HG03575 (cell line): ENCODE data around the gene SIGMAR1.
A peak's percentile ranks its signal among the peaks of the same experiment; 100 is the strongest.

ENCODE experiments used
- ATAC-seq: cut with Tn5 transposase; IDR thresholded peaks from one replicate; pipeline ENCODE4 v1.9.1; 2021; ENCODE audit not compliant: unreplicated experiment, insufficient number of reproducible peaks, low FRiP score; ENCODE audit errors: extremely low read depth

The SIGMAR1 gene

DNA sequence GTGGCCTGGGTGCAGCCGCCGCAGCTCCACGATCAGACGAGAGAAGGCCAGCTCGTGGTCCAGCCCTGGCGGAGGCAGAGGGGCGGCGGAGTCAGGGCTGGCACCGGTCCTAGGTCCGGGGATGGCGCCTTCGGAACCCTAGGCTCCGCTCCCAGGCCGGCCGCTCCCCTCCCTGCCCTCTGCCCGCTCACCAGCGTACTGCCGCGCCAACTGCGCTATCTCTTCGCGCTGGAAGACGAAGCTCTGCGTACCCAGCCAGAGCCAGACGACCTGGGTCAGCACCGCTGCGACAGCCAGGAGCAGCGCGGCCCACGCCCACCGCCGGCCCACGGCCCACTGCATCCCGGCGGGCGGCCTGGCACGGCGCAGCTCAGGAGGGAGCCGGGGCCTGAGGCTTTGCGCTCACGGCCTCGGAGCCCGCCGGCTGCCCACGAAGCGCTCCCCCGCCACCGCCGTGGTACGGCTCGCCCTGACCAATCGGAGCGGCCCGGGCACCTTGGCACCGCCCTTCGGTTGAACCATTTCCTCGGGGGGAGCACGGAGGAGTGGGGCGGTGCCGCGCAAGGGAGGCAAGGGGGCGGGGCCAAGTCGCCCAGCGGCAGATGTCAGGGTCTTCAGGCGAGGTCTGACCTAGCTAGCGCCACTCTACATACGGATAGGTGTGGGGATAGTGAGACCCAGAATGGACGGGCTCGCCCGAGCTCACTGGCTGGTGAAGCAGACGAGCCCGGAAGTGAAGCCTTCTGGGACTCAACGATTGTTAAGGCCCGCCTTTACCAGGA is at the start of gene SIGMAR1:
Gene SIGMAR1 (minus strand): TSS at position 432 of the 782 bp plus-strand sequence. CDS start 90 bp downstream, at position 342.
- ATAC-seq, result peak; percentile 56

DNA sequence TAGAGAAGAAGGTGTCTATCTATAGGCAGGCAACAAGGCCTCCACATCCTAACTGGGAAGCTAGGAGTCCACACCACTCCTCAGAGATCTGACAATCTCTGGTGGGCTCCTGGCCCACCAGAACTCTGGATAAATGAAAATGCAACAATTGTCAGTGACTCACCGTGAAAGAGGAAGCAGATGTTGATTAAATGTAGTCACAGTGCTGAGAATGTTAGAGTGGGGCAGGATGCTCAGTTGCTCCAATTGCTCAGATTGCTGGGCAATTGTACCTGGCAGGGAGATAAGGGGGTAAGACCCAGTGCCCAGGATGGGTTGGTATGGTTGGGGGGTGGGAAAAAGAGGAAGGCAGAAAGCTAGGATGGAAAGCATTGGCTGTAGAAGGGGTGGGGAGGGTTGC is 49.1 kb upstream of the SIGMAR1 start:
- ATAC-seq, result no peak

- no peak for ATAC-seq
Observed at GRCh38 chr9:34686231-34686630, 48.6 kb upstream of the SIGMAR1 start.

DNA sequence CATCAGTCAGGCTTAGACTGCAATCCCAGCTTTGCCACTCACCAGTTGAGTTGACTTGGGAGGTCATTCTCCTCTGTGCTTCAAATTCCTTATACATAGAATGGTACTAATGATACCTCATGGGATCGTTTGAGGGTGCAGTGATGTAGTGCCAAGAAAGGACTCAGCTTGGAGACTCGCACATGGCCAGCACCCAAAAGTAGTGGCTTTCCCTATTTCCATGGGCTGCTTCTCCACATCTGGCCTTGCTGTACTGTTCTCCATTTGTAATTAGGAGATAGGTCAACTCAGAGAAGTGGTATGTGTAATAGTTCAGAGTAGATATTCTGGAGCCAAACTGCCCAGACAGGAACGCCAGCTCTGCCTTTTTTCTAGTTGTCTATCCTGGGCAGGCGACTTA is 48.0 kb upstream of the SIGMAR1 start:
- no peak for ATAC-seq

- no peak for ATAC-seq
Observed at GRCh38 chr9:34684816-34685215, 47.2 kb upstream of the SIGMAR1 start.

- no peak for ATAC-seq
Observed at GRCh38 chr9:34684145-34684544, 46.6 kb upstream of the SIGMAR1 start.

DNA sequence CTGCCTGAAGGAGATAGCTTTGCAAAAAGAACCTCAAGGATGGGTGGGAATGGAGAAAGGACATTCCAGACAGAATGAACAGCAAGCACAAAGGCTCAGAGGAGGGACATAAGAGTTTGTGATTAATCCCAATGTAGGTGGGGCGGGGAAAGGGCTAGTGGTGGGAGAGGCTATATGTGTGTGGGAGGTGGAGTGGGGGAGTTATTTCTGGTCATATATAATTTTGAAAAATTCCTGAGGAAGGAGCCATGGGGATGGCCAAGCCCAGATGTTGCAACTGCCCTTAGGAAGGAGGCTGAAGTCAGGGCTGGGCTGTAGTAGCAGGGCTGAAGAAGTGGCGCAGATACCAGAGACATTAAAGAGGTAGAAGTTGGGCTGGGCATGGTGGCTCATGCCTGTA is 38.3 kb upstream of the SIGMAR1 start:
- ATAC-seq, result no peak

DNA sequence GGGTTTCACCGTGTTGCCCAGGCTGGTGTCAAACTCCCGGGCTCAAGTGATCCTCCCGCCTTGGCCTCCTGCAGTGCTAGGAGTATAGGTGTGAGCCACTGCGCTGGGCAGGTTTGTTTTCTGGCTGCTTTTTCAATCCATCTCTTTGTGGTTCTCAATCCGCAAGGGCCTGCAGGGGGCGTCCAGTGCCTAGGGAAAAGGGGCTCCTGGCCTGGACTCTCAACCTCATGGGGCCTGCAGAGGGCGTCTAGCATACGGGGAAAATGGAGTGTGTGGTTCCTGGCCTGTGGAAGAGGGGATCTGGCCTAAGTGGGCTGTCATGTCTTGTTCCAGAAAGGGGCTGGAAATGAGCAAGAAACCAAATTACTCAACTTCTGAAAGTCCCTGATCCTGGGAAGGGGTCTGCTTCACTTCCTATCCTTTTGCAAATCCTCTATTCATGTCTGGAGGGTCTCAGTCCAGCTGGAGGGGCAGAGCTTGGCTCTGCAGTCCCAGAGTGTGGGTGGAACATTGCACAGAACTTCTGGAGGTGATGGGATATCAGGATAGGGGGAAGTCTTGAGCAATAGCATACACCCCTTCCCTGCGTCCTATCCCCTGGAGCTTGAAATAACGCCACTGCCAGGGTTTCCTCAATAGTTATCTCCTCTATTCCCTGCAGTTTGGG is 37.6 kb upstream of the SIGMAR1 start:
- no peak for ATAC-seq

DNA sequence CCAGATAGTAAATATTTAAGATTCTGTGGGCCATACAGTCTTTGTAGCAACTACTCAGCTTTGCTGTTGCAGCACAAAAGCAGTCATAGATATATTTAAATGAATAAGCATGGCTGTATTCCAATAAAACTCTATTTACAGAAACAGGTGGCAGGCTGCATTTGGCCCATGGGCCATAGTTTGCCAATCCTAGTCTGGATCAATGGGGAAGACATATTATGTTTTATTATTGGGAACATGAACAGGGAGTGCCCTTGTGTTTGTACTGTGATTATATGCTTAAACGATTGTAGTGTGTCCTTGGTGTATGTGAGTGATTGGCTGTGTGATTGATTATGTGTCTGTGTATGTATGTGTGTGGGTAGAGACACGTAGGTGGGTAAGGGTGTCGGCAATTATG is 36.9 kb upstream of the SIGMAR1 start:
- no peak for ATAC-seq

DNA sequence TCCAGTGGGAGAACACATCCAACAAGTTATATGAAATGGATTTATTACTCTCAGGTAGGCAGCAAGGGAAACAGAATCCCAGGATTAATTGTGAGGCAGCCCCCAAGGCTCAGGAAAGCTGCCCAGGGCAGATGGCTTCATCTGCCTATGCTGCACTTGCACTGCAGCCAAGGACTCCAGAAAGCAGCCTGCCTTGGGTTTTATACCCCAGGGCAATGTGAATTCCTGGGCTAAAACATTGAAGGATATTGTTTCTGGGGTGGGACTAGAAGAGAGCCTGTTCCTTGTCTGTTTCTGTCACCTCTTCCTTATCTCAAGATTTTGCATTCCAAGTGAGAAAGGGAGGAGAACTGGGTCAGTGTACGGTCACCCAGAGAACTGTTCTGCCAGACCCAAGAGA is 33.7 kb upstream of the SIGMAR1 start:
- no peak for ATAC-seq

- ATAC-seq, result no peak
Observed at GRCh38 chr9:34669809-34670562, 32.4 kb upstream of the SIGMAR1 start.

GRCh38 chr9:34665381-34666250 is 28.0 kb upstream of the SIGMAR1 start:
- ATAC-seq, result no peak

- no peak for ATAC-seq
Observed at GRCh38 chr9:34665067-34665380, 27.4 kb upstream of the SIGMAR1 start.

DNA sequence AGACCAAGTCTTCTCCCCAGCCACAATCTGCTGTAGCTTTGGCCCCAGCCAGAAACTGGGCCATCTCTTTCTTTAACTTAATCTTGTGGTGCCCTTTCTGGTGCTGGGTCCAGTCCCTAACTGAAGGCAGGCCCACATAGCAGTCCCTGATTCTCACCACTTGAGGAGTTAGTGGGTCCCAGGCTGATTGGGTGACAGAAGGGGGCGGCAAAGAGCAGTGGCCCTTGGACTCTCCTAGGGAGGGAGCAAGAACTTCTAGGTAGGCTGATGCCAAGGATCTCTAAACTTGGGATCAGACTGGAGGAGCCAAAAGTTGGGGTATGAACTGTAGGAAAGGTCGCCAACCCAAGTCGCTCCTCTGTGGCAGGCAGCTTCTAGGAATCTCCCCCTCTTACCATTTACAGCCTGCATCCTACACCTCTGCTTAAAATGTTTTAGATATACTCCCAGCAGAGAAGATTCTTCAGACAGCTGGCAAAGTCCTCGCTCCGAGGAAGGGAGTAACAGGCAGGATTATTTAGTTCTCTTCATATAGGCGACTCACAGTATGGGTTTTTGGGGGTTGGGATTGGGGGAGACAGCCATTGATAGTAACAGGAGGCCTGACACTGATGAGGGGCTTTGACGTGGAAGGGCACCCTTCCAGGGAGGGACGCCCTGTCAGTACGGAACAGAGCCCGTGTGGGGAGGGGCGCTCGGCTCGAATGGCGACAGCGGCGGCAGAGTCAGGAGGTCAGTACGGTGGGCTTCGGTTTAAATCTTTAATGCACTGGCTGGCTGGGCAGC is 26.9 kb upstream of the SIGMAR1 start:
- ATAC-seq, result no peak

DNA sequence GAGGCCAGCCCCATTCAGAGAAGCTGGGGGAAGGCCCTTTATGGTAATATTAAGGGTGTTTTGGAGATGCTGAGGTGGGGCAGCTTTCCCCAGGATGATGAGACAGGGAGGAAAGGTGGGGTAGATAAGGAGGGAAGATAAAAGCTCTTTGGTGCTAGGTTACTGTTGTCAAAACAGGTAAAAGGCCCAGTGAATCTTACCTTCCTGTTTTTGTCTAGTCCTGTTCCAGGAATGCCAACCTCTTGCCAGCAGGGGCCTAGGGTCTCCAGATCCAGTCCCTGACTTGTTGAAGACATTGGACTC is 25.7 kb upstream of the SIGMAR1 start:
- ATAC-seq, result no peak

DNA sequence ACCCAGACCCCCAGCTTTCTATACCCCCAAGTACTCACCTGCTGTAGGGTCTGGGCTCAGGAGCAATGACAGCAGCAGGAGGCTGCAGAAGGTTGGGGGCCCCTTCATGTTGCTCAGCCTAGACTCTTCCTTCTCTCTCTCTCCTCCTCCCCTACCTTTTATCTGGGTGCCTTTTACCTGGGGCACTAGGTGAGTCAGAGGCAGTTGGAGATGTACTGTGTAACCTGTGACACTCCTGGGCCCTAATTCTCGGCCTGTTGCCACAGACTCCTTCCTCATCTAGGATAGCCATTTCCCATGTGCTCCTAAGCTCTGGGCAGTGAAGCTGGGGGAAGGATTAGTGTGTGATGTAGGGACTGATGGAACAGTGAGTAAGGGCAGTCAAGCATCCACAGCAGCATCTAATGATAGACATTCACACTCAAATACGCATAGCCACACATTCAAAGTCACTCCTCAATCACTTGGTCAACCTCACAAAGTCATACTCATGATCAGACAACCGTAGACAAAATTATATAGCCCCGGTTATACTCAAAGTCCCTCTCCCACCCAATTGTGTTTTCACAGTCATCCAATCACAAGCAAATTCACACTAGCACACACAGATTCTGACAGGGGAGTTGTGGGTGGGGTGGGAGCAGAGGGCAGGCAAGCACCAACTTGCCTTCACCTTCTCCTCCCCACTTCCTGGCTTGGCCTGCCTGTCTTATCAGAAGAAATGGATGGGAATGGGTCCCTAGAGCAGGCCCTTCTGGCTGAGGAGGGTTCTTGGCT is 25.1 kb upstream of the SIGMAR1 start, which contains the start of gene CCL27:
Gene CCL27 (minus strand): TSS at position 132 of the 777 bp plus-strand sequence. CDS start 24 bp downstream, at position 108.
- ATAC-seq, result no peak

DNA sequence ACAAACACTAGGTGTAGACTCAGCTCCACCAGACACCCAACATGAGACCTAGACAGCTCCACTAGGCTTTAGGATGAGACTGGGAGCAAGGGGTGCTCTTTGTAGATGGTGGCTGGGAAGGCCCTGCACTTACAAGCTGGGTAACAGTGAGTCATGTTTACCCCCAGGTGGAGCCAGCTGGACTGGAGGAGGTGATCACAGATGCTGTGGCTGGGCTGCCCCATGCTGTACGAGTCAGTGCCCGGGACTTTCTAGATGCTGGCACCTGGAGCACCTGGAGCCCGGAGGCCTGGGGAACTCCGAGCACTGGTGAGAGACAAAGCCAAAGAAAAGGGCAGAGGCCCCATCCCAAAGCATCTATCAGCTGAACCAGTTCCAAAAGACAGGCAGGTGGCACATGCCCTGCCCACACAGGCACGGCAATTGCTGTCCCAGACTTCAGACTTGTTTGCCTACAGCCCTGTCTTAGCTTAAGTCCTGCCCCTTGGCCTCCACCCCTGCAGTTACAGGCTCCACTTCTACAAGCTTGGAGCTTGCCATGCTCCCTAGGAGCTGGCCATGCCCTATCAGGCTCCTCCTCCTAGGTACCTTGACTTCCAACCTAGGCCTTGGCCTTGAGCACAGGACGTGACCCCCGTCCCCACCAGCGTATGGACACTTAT is 22.1 kb upstream of the SIGMAR1 start:
- ATAC-seq, result no peak
